Sigmoid colon (tissue), 4 donors: Measurements from ENCODE around the gene VCX.

Experiments used
- CTCF ChIP-seq, 4 experiments: fragments of 450-650 bp in 3 of 4; fragments of 200-600 bp in 1 of 4; IDR thresholded peaks; one replicate each; pipeline ENCODE4 v1.5.1; 2016 to 2019; ENCODE audit warnings: antibody characterized with exemption in 4 of 4, mild to moderate bottlenecking in 3 of 4, moderate library complexity in 2 of 4
- POLR2AphosphoS5 ChIP-seq, 4 donors: sonication (generic); formaldehyde crosslinking; IDR thresholded peaks; one replicate each; pipeline ENCODE4 v1.6.1; 2017; ENCODE audit warnings: antibody characterized with exemption in 4 of 4

GRCh38 chrX:7872042-7872441 is 29.1 kb downstream of the VCX start:
- TF ChIP-seq CTCF (IDR thresholded peaks at IDR 0.05) (no peak), POLR2AphosphoS5 (IDR thresholded peaks at IDR 0.05) (no peak)
